Choroid plexus epithelial cell (primary cell): ENCODE data around the gene RNF167.

Source experiments
- DNase-seq: peaks from one replicate; pipeline ENCODE4 v3.0.0-alpha.2; 2010; ENCODE audit warnings: low read depth
- H3K4me3 ChIP-seq: 2 replicates; pipeline ENCODE4 v1.5.1; 2011; ENCODE audit warnings: low read depth, mild to moderate bottlenecking, control low read depth, low read length, moderate library complexity
- CTCF ChIP-seq: conservative IDR thresholded peaks from 2 replicates; pipeline ENCODE4 v1.5.1; 2011; ENCODE audit warnings: low read depth, mild to moderate bottlenecking, control low read depth, inconsistent platforms, low read length, moderate library complexity

Gene RNF167

GRCh38 chr17:4928881-4929280, 11.2 kb upstream of the RNF167 start:
- TF ChIP-seq CTCF, result no peak
- no peak for DNase-seq
- H3K4me3 ChIP-seq, result no peak overlapping the region

GRCh38 chr17:4931963-4932362, 8.1 kb upstream of the RNF167 start, which contains the start of gene GP1BA:
Gene GP1BA (plus strand): TSS chr17:4932277. CDS start chr17:4932605, 328 bp downstream.
- H3K4me3 ChIP-seq, result no peak within 1 kb of the TSS
- no peak for TF ChIP-seq CTCF

GRCh38 chr17:4932756-4933155, 7.3 kb upstream of the RNF167 start:
- no peak for TF ChIP-seq CTCF
- no peak for DNase-seq
- no peak overlapping the region for H3K4me3 ChIP-seq

More at GRCh38 chr17:4931963-4932362, 8.1 kb upstream of the RNF167 start, which contains the start of gene GP1BA:
- no peak for DNase-seq

- no peak for TF ChIP-seq CTCF
- DNase-seq, result no peak
- no peak overlapping the region for H3K4me3 ChIP-seq
Observed at GRCh38 chr17:4933646-4934045, 6.4 kb upstream of the RNF167 start.

- peak; percentile 54 for DNase-seq
- no peak overlapping the region for H3K4me3 ChIP-seq
- TF ChIP-seq CTCF, result peak; percentile 60
Observed at GRCh38 chr17:4934173-4934979, 5.7 kb upstream of the RNF167 start.

GRCh38 chr17:4935650-4936049, 4.4 kb upstream of the RNF167 start:
- TF ChIP-seq CTCF, result no peak
- H3K4me3 ChIP-seq, result no peak overlapping the region
- no peak for DNase-seq

- no peak for DNase-seq
Observed at GRCh38 chr17:4936436-4936835, 3.6 kb upstream of the RNF167 start.

More at GRCh38 chr17:4936436-4936835, 3.6 kb upstream of the RNF167 start:
- no peak overlapping the region for H3K4me3 ChIP-seq
- no peak for TF ChIP-seq CTCF
